SHP77 treated with DMSO at 0.1 percent for 48 hours (cell line): ENCODE data around the gene BRD9.
"Not testable (repeated sequence)": the region's sequence is repeated elsewhere in the genome, so short reads cannot be mapped to it uniquely, and the experiment has no call there.

ENCODE experiments used
- DNase-seq: peaks from one replicate; lab custom pipeline; 2025; lab: John Stamatoyannopoulos, UW

The BRD9 gene

DNA sequence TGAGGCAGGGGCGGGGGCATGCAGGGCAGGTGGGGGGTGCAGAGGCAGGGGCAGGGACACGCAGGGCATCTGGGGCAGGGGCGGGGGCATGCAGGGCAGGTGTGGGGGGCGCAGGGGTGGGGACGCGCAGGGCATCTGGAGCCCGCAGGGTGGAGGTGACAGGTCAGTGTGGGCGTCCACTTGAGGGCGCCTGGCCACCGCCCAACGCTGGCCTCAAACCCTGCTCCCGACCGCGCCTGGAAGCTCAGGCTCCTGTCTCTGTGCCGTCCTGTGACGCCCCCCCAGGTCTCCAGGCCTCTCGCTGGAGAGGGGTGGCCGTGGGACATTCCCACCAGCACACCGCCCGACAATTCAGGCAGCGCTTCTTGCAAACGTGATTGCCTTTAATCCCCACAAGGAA lies 48.7 kb downstream of the BRD9 start:
- not testable (repeated sequence) for DNase-seq

DNA sequence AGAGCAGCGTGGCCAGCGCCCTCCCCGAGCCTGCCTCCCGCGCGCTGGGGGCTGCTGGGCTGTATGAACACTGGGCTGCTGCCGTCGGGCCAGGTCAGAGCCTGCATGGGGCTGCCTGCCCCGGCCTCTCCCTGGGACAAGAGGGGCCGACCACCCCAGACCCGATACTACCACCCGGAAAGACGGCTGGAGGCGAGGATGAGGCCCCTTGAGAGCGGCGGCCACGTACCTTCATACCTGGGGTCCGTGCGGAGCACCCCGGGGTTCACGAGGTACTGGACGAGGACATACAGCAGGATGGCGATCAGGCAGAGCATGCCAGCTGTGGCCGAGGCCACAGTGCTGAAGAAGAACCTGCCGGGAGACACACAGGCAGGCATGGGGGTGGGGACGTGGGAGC lies 49.2 kb downstream of the BRD9 start:
- not testable (repeated sequence) for DNase-seq

DNA sequence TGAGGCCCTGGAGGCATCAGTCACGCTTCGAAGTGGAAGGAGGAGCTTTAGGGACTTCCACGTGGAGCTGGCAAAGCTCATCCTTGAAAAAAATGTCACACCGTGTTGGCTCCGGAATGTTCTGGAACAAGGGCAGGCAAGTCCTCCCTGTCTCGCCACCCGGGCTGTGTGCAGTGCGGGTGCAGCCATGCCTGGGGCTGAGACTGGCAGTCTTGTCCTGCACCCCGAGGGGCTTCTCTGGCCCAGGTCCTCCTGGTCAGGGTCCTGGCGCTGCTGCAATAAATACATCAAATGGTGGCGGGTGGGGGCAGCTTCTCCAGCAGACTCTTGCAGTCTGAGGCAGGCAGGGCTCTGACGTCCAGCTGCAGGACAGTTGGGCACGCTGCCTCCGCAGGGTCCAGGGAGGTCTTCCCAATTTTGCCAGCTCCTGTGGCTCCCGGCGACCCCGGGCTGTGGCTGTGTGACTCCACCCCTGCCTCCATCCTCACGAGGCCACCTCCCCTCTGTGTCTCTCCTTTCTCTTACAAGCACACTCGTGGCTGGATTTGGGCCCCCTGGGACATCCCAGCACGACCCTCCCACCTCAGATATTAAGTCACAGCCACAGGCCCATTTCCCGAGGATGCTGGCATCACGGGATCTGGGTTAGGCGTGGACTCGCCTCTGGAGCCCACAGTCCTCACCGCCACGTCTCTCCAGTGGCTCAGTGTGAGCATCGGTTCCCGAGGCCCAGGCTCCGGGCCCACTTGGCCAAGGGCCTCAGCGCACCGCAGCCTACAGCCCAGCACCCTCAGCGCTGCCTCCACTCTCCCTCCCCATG lies 50.0 kb downstream of the BRD9 start:
- DNase-seq = not testable (repeated sequence)

DNA sequence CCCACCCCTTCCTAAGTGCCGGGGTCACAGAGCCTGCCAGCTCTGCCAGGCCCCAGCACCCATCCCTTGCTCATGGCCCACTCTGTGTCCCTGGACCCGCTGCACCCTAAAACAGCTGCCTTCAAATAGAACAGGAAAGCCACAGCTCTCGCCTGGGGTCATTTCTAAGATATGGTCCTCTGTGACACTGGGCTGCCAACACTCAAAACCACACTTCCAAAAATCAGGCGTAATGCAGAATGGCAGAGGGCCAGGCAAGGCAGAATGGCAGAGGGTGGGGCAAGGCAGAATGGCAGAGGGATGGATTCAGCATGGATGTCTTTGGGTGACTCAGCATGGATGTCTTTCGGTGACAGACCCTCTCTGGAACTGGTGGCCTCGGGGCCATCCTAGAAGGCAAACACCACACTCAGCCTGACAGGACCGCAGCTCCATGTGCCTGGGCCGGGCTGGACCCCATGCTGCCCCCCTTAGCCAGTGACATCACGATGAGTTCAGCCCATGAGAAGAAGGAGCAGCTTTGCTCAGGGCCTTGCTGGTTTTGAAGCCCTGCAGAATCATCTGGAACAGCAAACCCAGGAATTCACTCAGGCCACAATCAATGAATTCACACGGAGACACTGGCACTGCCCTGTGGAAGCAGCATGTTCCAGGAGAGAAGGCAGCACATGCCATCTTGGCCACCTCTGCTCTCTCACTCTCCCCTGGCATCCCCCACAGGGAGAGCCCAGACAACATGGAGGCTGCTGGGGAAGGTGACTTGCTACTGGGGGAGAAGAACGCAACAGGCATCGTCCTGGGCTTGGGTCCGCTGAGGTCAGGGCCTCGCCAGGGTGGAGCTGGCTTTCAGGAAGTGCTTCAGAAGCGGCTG lies 50.8 kb downstream of the BRD9 start:
- not testable (repeated sequence) for DNase-seq

DNA sequence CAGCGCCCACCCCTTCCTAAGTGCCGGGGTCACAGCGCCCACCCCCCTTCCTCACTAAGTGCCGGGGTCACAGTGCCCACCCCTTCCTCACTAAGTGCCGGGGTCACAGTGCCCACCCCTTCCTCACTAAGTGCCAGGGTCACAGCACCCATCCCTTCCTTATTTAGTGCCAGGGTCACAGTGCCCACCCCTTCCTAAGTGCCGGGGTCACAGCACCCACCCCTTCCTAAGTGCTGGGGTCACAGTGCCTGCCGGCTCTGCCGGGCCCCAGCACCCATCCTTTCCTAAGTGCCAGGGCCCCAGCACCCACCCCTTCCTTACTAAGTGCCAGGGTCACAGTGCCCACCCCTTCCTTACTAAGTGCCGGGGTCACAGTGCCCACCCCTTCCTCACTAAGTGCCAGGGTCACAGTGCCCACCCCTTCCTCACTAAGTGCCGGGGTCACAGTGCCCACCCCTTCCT lies 51.6 kb downstream of the BRD9 start:
- DNase-seq = not testable (repeated sequence)

DNA sequence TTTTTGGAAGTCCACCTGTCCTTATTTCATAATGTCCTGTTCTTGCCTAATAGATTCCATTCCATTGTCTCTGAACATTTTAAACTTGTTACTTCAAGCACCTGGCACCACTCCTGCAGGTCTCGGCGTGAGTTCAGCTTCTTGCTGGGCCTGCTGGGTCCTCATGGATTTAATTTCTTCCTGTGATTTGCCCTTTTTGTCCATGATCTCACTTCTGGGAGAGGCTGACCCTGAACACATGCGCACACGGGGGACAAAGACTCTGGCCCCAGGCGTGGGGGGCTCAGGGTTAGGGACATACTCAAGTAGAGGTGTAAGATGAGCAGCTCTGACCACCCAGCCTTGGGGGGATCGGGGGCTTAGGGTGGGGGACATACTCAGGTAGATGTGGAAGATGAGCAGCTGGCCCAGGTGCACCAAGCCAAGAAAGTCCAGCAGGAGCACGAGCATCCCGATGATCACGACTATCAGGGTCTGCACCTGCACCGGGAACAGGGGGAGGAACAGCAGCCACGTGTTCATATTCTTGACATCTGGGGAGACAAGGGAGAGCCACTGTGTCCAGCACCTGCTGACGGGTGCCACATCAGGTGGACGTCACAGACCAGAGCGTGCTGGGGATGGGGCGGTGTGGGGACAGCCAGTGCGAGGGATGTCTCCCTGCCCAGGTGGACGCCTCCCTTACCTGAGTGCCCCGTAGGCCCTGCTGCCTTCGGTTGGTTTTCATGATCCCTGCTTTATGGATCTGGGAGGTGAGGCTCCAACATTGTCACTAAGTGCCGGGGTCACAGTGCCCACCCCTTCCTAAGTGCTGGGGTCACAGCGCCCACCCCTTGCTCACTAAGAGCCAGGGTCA lies 52.3 kb downstream of the BRD9 start:
- not testable (repeated sequence) for DNase-seq

DNA sequence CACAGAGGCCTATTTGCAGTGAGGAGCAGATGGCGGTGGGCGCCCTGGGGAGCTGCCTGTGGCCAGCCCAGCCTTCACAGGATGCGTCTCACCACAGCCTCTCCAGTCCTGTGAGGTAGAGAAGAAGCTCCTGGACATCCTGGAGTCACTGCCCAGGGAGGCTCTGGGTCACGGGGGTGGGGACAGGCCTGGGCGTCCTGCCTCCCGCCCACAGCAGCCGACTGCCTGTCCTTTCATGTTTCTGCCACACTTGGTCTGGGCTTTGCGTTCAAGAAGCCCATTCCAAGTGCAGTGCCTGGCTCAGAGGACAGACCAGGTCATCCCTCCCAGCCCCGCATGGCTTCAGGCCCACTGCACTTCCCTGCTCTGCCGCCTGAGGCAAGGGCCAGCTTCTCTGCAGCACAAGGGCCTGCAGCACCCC lies 54.2 kb downstream of the BRD9 start:
- DNase-seq = not testable (repeated sequence)

DNA sequence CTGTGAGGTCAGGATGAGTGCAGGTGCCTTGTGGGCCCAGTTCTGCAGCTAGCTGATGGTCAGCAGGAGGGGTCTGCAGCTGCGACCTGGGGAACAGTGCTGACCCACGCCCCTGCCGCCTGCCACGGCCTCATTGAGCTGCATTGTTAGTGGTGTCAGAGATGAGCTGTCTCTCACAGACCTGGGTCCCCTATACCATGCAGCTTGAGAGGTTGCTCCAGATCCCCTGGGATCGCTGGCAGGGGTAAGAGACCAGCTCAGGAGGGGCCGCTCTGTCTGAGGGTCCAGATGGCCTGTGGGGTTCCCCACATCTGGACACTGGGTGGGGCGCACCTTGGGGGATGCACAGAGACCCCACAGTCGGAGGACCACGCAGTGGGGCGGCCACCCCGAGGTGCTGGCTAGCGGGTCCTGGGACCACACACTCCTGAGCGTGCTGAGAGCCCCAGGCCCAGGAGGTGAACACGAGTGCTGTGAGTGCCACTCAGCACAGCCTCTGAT lies 54.9 kb downstream of the BRD9 start:
- not testable (repeated sequence) for DNase-seq

DNA sequence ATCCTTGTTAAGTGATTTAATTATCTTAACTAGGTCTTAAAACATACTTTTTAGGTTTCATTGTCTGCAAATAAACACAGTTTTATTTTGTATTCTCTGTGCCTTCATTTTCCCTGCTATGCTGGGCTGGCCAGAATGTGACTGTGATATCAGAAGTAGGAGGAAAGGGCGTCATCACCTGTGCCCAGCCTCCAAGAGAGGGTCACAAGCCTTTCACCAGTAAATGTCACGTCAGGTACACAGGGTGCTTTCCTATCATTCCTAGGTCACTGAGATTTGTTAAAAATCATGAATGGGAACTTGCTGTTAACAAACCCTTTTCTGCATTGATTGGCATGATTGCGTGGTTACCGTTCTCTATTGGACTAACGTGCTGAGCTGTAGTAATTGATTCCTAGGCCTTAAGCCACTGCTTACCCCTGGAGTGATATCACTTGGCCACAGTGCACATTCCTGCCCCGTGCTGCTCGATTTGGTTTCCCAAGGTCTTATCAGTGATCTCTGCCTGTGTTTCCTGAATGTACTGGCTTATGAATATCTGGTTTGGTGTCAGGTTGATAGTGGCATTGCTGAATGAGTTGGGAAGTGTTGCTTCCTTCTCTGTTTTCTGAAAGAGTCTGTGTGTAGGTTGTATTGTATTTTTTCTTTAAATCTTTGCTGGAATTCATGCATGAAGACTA lies 56.5 kb downstream of the BRD9 start:
- not testable (repeated sequence) for DNase-seq

DNA sequence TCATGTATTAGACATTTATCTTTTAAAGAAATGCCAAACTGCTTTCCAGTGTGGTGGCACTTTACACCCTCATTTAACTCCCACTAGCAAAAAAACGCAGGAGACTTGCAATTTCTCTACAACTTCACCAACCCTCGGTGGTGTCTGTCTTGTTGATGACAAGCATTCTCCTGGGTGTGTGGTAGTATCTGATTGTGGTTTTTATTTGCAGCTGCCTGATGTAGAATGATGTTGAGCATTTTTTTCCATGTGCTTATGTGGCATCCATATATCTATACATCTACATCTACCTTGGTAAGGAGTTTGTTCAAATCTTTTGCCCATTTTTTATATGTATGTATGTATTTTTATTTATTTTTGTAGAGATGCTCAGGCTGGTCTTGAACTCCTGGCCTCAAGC lies 58.6 kb downstream of the BRD9 start:
- DNase-seq = not testable (repeated sequence)

DNA sequence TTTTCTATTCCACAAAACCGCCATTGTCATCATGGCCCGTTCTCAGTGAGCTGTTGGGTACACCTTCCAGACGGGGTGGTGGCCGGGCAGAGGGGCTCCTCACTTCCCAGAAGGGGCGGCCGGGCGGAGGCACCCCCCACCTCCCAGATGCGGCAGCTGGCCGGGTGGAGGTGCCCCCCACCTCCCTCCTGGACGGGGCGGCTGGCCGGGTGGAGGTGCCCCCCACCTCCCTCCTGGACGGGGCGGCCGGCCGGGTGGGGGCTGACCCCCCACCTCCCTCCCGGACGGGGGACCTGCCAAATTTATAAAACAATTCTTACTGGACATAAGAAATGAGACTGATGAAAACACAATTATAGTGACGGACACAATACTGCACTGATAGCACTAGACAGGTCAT lies 64.4 kb downstream of the BRD9 start:
- not testable (repeated sequence) for DNase-seq

DNA sequence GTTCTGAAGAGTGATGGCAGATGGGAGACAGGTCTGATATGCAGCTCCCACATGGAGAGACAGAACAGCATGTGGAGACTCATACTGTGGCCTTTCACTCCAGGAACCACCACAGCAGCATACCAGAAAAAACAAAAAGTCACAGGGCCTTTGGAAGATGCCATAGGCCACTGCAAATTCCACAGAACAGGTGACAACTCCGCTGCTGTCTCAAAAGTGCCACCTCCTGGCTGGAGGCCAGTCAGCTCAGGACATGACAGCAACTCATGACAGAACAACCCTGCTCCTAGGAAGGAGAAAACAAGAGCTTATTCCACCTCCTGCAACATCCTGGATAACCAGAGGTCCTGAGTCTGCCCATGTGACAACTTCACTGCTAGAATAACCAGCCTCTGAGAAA lies 67.1 kb downstream of the BRD9 start:
- peak; percentile 8 for DNase-seq

DNA sequence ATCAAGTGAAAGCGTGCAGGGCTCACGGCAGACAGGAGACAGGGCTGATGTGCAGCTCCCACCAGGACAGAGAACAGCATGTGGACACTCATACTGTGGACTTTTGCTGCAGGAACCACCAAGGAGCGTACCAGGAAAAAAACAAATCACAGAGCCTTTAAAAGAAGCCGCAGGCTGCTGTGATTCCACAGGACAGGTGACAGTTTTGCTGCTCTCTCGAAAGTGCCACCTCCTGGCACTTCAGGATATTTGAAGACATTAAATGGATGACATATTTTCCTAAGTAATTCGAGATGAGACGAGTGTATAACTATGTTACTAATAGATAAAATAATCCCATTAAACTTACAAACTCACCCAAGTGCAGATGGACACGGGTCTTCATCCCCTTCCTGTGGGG lies 71.1 kb downstream of the BRD9 start:
- no peak for DNase-seq

DNA sequence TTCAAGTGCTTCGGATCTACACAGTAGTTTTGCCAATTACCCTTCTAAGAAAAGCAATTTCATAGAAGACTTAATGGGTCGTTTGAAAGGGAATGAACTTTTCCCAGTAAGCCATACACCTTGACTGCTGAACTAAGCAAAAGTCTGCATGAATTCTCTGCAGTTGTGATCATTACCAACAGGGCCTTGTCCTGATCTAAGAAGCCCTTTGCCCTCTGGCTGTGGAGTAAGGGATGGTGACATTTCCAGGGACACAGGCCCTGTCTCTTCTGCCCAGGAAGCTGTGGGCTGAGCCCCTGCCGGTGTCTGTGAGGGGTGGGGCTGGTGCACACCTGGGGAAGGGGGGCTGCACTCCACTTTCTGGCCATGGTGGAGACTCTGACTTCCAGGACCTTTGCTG lies 72.4 kb downstream of the BRD9 start:
- no peak for DNase-seq

DNA sequence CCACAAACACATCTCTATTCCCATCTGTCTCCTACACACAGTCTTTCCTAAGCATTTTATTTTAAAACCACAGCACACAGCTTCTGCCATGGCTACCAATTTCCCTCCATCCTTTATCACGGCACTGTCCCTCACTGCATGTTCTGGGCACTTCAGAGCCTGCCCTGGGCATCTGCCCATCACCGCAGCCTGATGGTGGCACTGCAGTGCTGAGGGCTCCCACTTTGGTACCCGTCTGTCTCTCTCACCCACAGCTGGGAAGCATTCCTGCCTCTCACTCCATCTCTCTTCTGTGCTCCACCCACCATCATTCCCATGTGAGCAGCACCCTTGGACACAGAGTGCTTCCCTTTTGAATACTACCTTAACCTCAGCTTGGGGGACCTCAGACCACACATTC lies 73.5 kb downstream of the BRD9 start:
- no peak for DNase-seq

DNA sequence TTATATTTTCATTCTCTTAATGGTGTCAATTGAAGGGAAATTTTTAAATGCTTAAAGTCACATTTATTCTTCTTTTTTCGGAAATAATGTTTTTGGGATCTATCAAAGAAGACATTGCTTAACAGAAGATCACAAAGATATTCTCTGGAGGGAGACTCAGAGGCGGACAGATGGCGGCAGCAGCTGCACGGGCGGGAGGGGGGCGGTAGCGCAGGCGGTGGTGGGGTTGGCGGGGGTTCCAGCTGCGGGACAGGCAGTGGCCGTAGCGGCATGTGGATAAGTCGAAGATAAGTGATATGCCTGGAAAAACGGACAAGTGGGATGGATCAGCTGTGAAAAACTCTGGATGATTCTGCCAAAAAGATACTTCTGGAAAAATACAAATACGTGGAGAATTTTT lies 76.4 kb downstream of the BRD9 start:
- no peak for DNase-seq

DNA sequence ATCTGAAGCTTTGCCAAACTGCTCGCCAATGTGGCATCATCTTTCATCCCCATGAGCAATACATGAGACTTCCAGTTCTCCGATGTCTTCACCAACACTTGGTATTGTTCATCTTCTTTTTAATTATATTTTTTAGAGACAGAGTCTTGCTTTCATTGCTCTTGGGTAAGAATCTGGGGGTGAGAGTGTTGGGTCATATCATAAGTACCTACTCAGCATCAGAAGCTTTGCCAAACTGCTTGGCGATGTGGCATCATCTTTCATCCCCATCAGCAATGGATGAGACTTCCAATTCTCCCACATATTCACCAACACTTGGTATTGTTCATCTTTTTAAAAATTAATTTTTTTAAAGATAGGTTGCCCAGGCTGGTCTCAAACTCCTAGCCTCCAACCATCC lies 77.2 kb downstream of the BRD9 start:
- DNase-seq = no peak
